GM13977 (cell line): ENCODE results near the gene TMEM92.
"Not testable (repeated sequence)": the region's sequence is repeated elsewhere in the genome, so short reads cannot be mapped to it uniquely, and the experiment has no call there.

Experiments used
- DNase-seq: peaks from one replicate; pipeline ENCODE4 v3.0.0; 2012; ENCODE audit warnings: low spot score
- CTCF ChIP-seq: IDR thresholded peaks from 2 replicates; pipeline ENCODE4 v1.5.1; 2012; ENCODE audit warnings: mild to moderate bottlenecking, control low read depth; ENCODE audit not compliant: insufficient read depth; ENCODE audit errors: extremely low read depth, missing control alignments
- in situ Hi-C: fragments of 300-500 bp; cut with MboI; formaldehyde crosslinking; loops from one replicate; pipeline ENCODE4 v1.12.0; 2022; ENCODE audit warnings: low sequenced_read_pairs, low pct_unique_long_range_greater_than_20kb, mixed read lengths, inconsistent platforms; ENCODE audit not compliant: unreplicated experiment

TMEM92 gene

GRCh38 chr17:50285941-50286340 is 11.7 kb downstream of the TMEM92 start:
- TF ChIP-seq CTCF = no peak
- in situ Hi-C loops = loop anchor here (10.0 kb wide), 1 partner anchor 71 kb away; no protein-coding TSS in a partner anchor
- DNase-seq = no peak

GRCh38 chr17:50287302-50287701 is 13.0 kb downstream of the TMEM92 start:
- not testable (repeated sequence) for DNase-seq
- in situ Hi-C loops = loop anchor here (10.0 kb wide), 1 partner anchor 73 kb away; no protein-coding TSS in a partner anchor

GRCh38 chr17:50288306-50288705 is 14.0 kb downstream of the TMEM92 start:
- in situ Hi-C loops = loop anchor here (10.0 kb wide), 1 partner anchor 74 kb away; no protein-coding TSS in a partner anchor
- no peak for TF ChIP-seq CTCF

GRCh38 chr17:50289278-50289677 is 15.0 kb downstream of the TMEM92 start:
- in situ Hi-C loops = loop anchor here (10.0 kb wide), 1 partner anchor 74 kb away; no protein-coding TSS in a partner anchor
- TF ChIP-seq CTCF = no peak
- no peak for DNase-seq

More at GRCh38 chr17:50288306-50288705, 14.0 kb downstream of the TMEM92 start:
- DNase-seq = no peak

- no peak for TF ChIP-seq CTCF
- in situ Hi-C loops = loop anchor here (10.0 kb wide), 1 partner anchor 75 kb away; no protein-coding TSS in a partner anchor
- DNase-seq = peak; percentile 18
These were observed 15.9 kb downstream of the TMEM92 start for GRCh38 chr17:50289991-50290702.

- TF ChIP-seq CTCF = no peak
- in situ Hi-C loops = no loop called here
- DNase-seq = no peak
These were observed 16.7 kb downstream of the TMEM92 start for GRCh38 chr17:50290933-50291332.

- no peak for TF ChIP-seq CTCF
- in situ Hi-C loops = no loop called here
- no peak for DNase-seq
These were observed 18.2 kb downstream of the TMEM92 start for GRCh38 chr17:50292465-50292864.
